ENCODE data around the gene ZNF609.
A peak's percentile ranks its signal among the peaks of the same experiment; 100 is the strongest.

Gene ZNF609

DNA sequence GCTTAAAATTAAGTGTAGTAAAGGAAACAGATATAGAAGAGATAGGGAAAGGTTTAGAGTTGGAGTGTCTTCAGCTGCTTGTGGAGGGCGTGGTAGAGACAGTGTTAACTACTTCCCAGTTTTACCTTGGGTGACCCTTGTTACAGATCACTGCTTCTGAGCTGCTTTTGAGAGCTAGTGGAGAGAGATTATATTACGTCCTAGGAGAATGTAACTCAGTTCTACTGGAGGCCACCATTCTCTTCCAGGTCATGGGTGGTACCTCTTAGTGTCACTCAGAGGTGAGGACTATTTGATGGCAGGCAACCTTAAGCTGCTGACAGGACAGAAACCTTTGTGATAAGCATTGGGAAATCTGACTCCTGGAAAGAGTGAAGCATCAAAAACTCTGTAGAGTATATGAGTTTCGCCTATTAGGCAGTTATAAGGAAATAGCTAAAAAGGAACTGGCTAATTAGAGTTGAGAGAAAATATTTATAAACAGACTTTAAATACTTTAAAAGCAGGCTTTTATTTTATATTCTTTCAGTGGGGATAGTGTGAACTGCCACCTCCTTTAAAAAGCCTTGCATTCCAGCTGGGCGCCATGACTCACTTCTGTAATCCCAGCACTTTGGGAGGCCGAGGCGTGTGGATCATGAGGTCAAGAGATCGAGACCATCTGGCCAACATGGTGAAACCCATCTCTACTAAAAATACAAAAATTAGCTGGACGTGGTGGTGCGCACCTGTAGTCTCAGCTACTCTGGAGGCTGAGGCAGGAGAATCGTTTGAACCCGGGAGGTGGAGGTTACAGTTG is 106.5 kb downstream of the ZNF609 start:
- Histone ChIP-seq H3K27ac (no peak overlapping the region), H3K9me3 (no peaks in the 10 kb centered on the region), H3K27me3 (no peaks in the 10 kb centered on the region), H3K4me1 (ENCODE audit: control insufficient read depth in 1 of 2, insufficient read depth in 1 of 2, low read depth in 1 of 2, low read length in 1 of 2) (peaks cover 0 to 4% of the 10 kb centered on the region in 2 experiments), H3K4me3 (ENCODE audit: low read depth in 1 of 2, low read length in 1 of 2) (no peak overlapping the region), H3K36me3 (no peaks in the 10 kb centered on the region)
- TF ChIP-seq CTCF (IDR thresholded peaks at IDR 0.05), result no peak

GRCh38 chr15:64568765-64569164 is 108.4 kb downstream of the ZNF609 start:
- H3K4me3 ChIP-seq (ENCODE audit: low read depth in 1 of 2, low read length in 1 of 2), result no peak overlapping the region
- H3K36me3 ChIP-seq, result no peaks in the 10 kb centered on the region
- no peaks in the 10 kb centered on the region for H3K9me3 ChIP-seq
- no peak for TF ChIP-seq CTCF (IDR thresholded peaks at IDR 0.05)
- H3K27me3 ChIP-seq, result no peaks in the 10 kb centered on the region
- H3K4me1 ChIP-seq (ENCODE audit: control insufficient read depth in 1 of 2, insufficient read depth in 1 of 2, low read depth in 1 of 2, low read length in 1 of 2), result peaks cover 0 to 12% of the 10 kb centered on the region in 2 experiments
- H3K27ac ChIP-seq, result no peak overlapping the region

- Histone ChIP-seq H3K27me3 (no peaks in the 10 kb centered on the region), H3K9me3 (no peaks in the 10 kb centered on the region), H3K4me1 (ENCODE audit: control insufficient read depth in 1 of 2, insufficient read depth in 1 of 2, low read depth in 1 of 2, low read length in 1 of 2) (peaks cover 0 to 12% of the 10 kb centered on the region in 2 experiments), H3K36me3 (no peaks in the 10 kb centered on the region), H3K4me3 (ENCODE audit: low read depth in 1 of 2, low read length in 1 of 2) (no peak overlapping the region), H3K27ac (peak overlapping the region; percentile 72)
- TF ChIP-seq CTCF (IDR thresholded peaks at IDR 0.05), result no peak
Observed at GRCh38 chr15:64571857-64572291, 111.5 kb downstream of the ZNF609 start.

DNA sequence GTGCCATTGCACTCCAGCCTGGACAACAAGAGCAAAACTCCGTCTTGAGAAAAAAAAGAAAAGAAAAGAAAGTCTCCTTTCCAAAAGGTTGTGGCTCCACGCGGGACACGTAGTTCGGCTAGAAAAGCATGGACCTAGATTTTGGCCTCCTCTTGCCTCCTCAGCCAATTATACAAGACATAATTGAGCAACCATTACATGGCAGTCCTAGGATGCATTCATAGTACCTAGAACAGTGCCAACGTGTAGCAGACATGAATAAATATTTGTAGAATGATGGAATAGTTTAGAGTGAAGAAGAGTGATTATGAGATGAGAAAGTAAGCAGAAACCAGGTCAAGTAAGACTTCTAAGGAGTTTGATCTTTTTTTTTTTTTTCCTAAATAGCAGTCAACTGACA is 112.5 kb downstream of the ZNF609 start:
- Histone ChIP-seq H3K27me3 (no peaks in the 10 kb centered on the region), H3K36me3 (no peaks in the 10 kb centered on the region), H3K4me1 (ENCODE audit: control insufficient read depth in 1 of 2, insufficient read depth in 1 of 2, low read depth in 1 of 2, low read length in 1 of 2) (peaks cover 0 to 12% of the 10 kb centered on the region in 2 experiments), H3K27ac (no peak overlapping the region), H3K9me3 (no peaks in the 10 kb centered on the region), H3K4me3 (ENCODE audit: low read depth in 1 of 2, low read length in 1 of 2) (no peak overlapping the region)
- TF ChIP-seq CTCF (IDR thresholded peaks at IDR 0.05), result no peak

DNA sequence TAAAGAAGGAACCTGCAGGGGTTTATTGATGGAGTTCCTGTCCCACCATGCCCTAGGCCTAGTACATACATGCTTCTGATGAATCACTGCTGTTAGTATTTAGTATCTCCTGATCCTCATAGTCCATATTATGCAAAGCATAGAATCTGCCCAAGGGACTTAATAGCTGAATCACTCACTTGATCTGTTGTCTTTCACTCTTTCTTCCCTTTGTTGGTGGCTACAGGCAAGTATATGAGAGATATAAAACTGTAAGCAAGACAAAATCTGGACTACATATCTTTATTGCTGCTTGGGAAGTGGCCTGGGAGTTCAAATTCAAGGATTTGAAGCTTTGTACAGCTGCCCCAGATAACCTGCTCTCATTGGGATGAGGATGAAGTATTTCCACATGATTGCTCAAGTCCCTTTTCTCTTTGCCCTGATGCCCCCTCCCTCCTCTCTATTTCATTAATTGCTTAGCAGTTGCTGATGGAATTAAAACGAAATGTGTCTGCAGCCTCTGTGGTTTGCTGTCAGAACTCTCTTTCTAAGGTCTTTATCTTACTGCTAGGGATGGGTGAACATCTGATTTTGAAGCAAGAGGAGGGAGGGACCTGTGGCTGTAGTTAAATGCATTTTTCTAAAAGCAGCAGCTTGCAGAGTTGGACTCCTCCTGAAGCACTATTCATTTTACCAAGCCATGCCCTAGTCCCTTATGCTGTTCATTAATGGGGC is 114.1 kb downstream of the ZNF609 start:
- TF ChIP-seq CTCF (IDR thresholded peaks at IDR 0.05), result no peak
- Histone ChIP-seq H3K36me3 (no peaks in the 10 kb centered on the region), H3K9me3 (no peaks in the 10 kb centered on the region), H3K27ac (no peak overlapping the region), H3K4me1 (ENCODE audit: control insufficient read depth in 1 of 2, insufficient read depth in 1 of 2, low read depth in 1 of 2, low read length in 1 of 2) (peaks cover 0 to 12% of the 10 kb centered on the region in 2 experiments), H3K27me3 (no peaks in the 10 kb centered on the region), H3K4me3 (ENCODE audit: low read depth in 1 of 2, low read length in 1 of 2) (no peak overlapping the region)
